ENCODE measurements around the gene COA6.

COA6 gene

DNA sequence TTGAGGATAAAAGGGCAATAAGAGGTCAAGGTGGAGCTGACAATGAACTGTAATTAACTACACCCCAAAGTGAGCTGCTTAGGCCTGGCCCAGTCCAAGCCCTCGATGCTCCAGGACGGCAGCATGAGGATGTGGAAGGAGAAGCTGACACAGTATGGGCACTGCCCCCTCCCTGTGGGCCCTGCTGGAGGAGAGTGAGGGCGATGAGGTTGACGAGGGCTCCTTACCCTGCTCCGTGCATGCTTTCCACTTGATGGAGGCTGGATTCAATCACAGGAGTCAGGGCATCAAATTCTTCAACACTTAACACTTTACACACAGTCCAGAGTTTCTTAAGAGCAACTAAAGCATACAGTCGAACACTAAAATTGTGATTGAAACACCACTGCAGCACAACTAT is 32.4 kb downstream of the COA6 start:
- no peaks in the 10 kb centered on the region for H3K27me3 ChIP-seq (replicated peaks; ENCODE audit: insufficient read depth, low read length)
- H4K20me1 ChIP-seq (ENCODE audit: insufficient read depth, low read length) = no peaks in the 10 kb centered on the region
- no peak overlapping the region for H3K27ac ChIP-seq (ENCODE audit: low read length)
- no peak for DNase-seq
- no peak overlapping the region for H2AFZ ChIP-seq (ENCODE audit: low read length)
- no peaks in the 10 kb centered on the region for H3K9me3 ChIP-seq (replicated peaks; ENCODE audit: insufficient read depth, low read length)
- peaks cover under 1% of the 10 kb centered on the region; the same call in 1 of the 2 replicates for H3F3A ChIP-seq (ENCODE audit: insufficient read depth, low read length)
- no peak overlapping the region for H3K4me2 ChIP-seq (ENCODE audit: low read depth, low read length)
- H3K36me3 ChIP-seq (replicated peaks; ENCODE audit: insufficient read depth, low read length) = no peaks in the 10 kb centered on the region
- H3K4me1 ChIP-seq (ENCODE audit: low read length) = peaks cover 5% of the 10 kb centered on the region
- H3K4me3 ChIP-seq (ENCODE audit: low read length) = no peak overlapping the region
- no peak overlapping the region for H3K9ac ChIP-seq (ENCODE audit: low read length)
- no peaks in the 10 kb centered on the region for H3K79me2 ChIP-seq (ENCODE audit: low read length)
- H3K9me2 ChIP-seq (replicated peaks; ENCODE audit: insufficient read depth, low read length) = no peaks in the 10 kb centered on the region
- TF ChIP-seq, protein P1, sequence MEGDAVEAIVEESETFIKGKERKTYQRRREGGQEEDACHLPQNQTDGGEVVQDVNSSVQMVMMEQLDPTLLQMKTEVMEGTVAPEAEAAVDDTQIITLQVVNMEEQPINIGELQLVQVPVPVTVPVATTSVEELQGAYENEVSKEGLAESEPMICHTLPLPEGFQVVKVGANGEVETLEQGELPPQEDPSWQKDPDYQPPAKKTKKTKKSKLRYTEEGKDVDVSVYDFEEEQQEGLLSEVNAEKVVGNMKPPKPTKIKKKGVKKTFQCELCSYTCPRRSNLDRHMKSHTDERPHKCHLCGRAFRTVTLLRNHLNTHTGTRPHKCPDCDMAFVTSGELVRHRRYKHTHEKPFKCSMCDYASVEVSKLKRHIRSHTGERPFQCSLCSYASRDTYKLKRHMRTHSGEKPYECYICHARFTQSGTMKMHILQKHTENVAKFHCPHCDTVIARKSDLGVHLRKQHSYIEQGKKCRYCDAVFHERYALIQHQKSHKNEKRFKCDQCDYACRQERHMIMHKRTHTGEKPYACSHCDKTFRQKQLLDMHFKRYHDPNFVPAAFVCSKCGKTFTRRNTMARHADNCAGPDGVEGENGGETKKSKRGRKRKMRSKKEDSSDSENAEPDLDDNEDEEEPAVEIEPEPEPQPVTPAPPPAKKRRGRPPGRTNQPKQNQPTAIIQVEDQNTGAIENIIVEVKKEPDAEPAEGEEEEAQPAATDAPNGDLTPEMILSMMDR (IDR thresholded peaks at IDR 0.05; ENCODE audit: low read length) = no peak
- no peak for TF ChIP-seq EZH2phosphoT487 (IDR thresholded peaks at IDR 0.05; ENCODE audit: low read length)
- no peak for TF ChIP-seq EZH2 (optimal IDR thresholded peaks at IDR 0.05; ENCODE audit: low read depth, low read length)

DNA sequence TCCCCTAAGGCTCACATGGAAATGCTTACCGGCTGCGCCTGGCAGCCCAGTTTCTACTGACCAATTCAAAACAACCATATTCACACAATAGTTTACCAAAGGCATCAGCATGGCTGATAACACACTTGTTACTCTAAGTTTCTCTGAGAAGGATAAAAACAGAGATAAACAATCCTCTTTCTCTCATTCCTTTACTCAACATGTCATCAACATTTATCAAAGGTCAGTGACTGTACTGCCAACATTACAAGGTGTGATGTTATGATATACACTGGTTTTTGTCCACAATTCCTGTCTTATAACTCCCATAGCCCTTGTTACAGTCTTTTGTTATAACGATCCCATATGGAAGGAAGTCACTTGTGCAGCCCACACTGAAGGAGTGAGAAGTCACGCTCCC is 33.6 kb downstream of the COA6 start:
- Histone ChIP-seq H3K4me3 (ENCODE audit: low read length) (no peak overlapping the region), H3K36me3 (replicated peaks; ENCODE audit: insufficient read depth, low read length) (no peaks in the 10 kb centered on the region), H3K9ac (ENCODE audit: low read length) (no peak overlapping the region), H3K9me3 (replicated peaks; ENCODE audit: insufficient read depth, low read length) (no peaks in the 10 kb centered on the region), H3K4me1 (ENCODE audit: low read length) (no peaks in the 10 kb centered on the region), H2AFZ (ENCODE audit: low read length) (no peak overlapping the region), H3K27me3 (replicated peaks; ENCODE audit: insufficient read depth, low read length) (no peaks in the 10 kb centered on the region), H3K79me2 (ENCODE audit: low read length) (no peaks in the 10 kb centered on the region), H4K20me1 (ENCODE audit: insufficient read depth, low read length) (no peaks in the 10 kb centered on the region), H3K9me2 (replicated peaks; ENCODE audit: insufficient read depth, low read length) (no peaks in the 10 kb centered on the region), H3K27ac (ENCODE audit: low read length) (no peak overlapping the region), H3K4me2 (ENCODE audit: low read depth, low read length) (no peak overlapping the region), H3F3A (ENCODE audit: insufficient read depth, low read length) (no peaks in the 10 kb centered on the region)
- TF ChIP-seq EZH2phosphoT487 (IDR thresholded peaks at IDR 0.05; ENCODE audit: low read length) (no peak), EZH2 (optimal IDR thresholded peaks at IDR 0.05; ENCODE audit: low read depth, low read length) (no peak)
- TF ChIP-seq, protein P1 (IDR thresholded peaks at IDR 0.05; ENCODE audit: low read length) = no peak
- no peak for DNase-seq

DNA sequence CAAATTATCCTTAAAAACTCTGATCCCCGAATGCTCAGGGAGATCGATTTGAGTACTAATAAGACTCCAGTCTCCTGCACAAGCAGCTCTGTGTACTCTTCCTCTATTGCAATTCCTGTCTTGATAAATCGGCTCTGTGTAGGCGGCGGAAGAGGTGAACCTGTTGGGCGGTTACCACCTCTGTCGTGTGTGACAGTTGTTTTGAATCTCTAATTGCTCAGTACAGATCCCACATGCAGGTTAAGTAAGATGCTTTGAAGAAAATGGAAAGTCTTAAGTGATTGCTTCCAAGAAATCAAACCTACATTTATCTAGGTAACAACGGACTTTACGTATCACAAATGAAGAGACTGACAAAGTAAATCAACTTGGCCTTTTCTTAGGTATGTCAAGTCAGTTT is 35.5 kb downstream of the COA6 start:
- Histone ChIP-seq H3K4me3 (ENCODE audit: low read length) (no peak overlapping the region), H3K4me1 (ENCODE audit: low read length) (no peaks in the 10 kb centered on the region), H3K27me3 (replicated peaks; ENCODE audit: insufficient read depth, low read length) (no peaks in the 10 kb centered on the region), H3K27ac (ENCODE audit: low read length) (no peak overlapping the region), H3K9ac (ENCODE audit: low read length) (no peak overlapping the region), H2AFZ (ENCODE audit: low read length) (no peak overlapping the region), H3F3A (ENCODE audit: insufficient read depth, low read length) (no peaks in the 10 kb centered on the region), H3K4me2 (ENCODE audit: low read depth, low read length) (no peak overlapping the region), H3K79me2 (ENCODE audit: low read length) (no peaks in the 10 kb centered on the region), H3K9me3 (replicated peaks; ENCODE audit: insufficient read depth, low read length) (no peaks in the 10 kb centered on the region), H4K20me1 (ENCODE audit: insufficient read depth, low read length) (no peaks in the 10 kb centered on the region), H3K9me2 (replicated peaks; ENCODE audit: insufficient read depth, low read length) (no peaks in the 10 kb centered on the region), H3K36me3 (replicated peaks; ENCODE audit: insufficient read depth, low read length) (no peaks in the 10 kb centered on the region)
- no peak for TF ChIP-seq EZH2phosphoT487 (IDR thresholded peaks at IDR 0.05; ENCODE audit: low read length)
- TF ChIP-seq EZH2 (optimal IDR thresholded peaks at IDR 0.05; ENCODE audit: low read depth, low read length) = no peak
- TF ChIP-seq, protein P1 (IDR thresholded peaks at IDR 0.05; ENCODE audit: low read length) = no peak
- DNase-seq = no peak
